ENCODE results near the gene PLCB4.

The PLCB4 gene

GRCh38 chr20:9109566-9109965 is 40.7 kb downstream of the PLCB4 start:
- TF ChIP-seq TAF1 (IDR thresholded peaks at IDR 0.05; ENCODE audit: borderline replicate concordance, insufficient read depth, low read length) (no peak), SIN3A (IDR thresholded peaks at IDR 0.05; ENCODE audit: borderline replicate concordance, insufficient read depth, low read length) (no peak), FOXP2 (optimal IDR thresholded peaks at IDR 0.05; ENCODE audit: borderline replicate concordance, extremely low read depth, extremely low read length, insufficient read depth) (no peak), POLR2AphosphoS5 (IDR thresholded peaks at IDR 0.05; ENCODE audit: low read depth, low read length) (no peak), REST (IDR thresholded peaks at IDR 0.05; ENCODE audit: insufficient read depth in 1 of 2, low read depth in 2 of 2, low read length in 2 of 2) (no peak)

GRCh38 chr20:9110365-9110764 is 41.5 kb downstream of the PLCB4 start:
- TF ChIP-seq SIN3A (IDR thresholded peaks at IDR 0.05; ENCODE audit: borderline replicate concordance, insufficient read depth, low read length) (no peak), REST (IDR thresholded peaks at IDR 0.05; ENCODE audit: insufficient read depth in 1 of 2, low read depth in 2 of 2, low read length in 2 of 2) (no peak), POLR2AphosphoS5 (IDR thresholded peaks at IDR 0.05; ENCODE audit: low read depth, low read length) (no peak), FOXP2 (optimal IDR thresholded peaks at IDR 0.05; ENCODE audit: borderline replicate concordance, extremely low read depth, extremely low read length, insufficient read depth) (no peak), TAF1 (IDR thresholded peaks at IDR 0.05; ENCODE audit: borderline replicate concordance, insufficient read depth, low read length) (no peak)

GRCh38 chr20:9110916-9111432 is 42.1 kb downstream of the PLCB4 start:
- TF ChIP-seq POLR2AphosphoS5 (IDR thresholded peaks at IDR 0.05; ENCODE audit: low read depth, low read length) (no peak), SIN3A (IDR thresholded peaks at IDR 0.05; ENCODE audit: borderline replicate concordance, insufficient read depth, low read length) (no peak), REST (IDR thresholded peaks at IDR 0.05; ENCODE audit: insufficient read depth in 1 of 2, low read depth in 2 of 2, low read length in 2 of 2) (no peak), FOXP2 (optimal IDR thresholded peaks at IDR 0.05; ENCODE audit: borderline replicate concordance, extremely low read depth, extremely low read length, insufficient read depth) (no peak), TAF1 (IDR thresholded peaks at IDR 0.05; ENCODE audit: borderline replicate concordance, insufficient read depth, low read length) (no peak)

GRCh38 chr20:9112541-9113515 is 43.9 kb downstream of the PLCB4 start:
- no peak for TF ChIP-seq REST (IDR thresholded peaks at IDR 0.05; ENCODE audit: insufficient read depth in 1 of 2, low read depth in 2 of 2, low read length in 2 of 2)
- TF ChIP-seq SIN3A (IDR thresholded peaks at IDR 0.05; ENCODE audit: borderline replicate concordance, insufficient read depth, low read length): no peak
- TF ChIP-seq TAF1 (IDR thresholded peaks at IDR 0.05; ENCODE audit: borderline replicate concordance, insufficient read depth, low read length): no peak
- no peak for TF ChIP-seq FOXP2 (optimal IDR thresholded peaks at IDR 0.05; ENCODE audit: borderline replicate concordance, extremely low read depth, extremely low read length, insufficient read depth)
- TF ChIP-seq POLR2AphosphoS5 (IDR thresholded peaks at IDR 0.05; ENCODE audit: low read depth, low read length): no peak

Measured in PFSK-1 (cell line).